ENCODE data around the gene CORO1C.
A peak's percentile ranks its signal among the peaks of the same experiment; 100 is the strongest.

The CORO1C gene

GRCh38 chr12:108724890-108725151 is 6.5 kb downstream of the CORO1C start:
- no peak for DNase-seq (ENCODE audit: low spot score)

- no peak for DNase-seq (ENCODE audit: low spot score)
Measured at GRCh38 chr12:108724054-108724889, 7.0 kb downstream of the CORO1C start.

- peak; percentile 54 for DNase-seq (ENCODE audit: low spot score)
Measured at GRCh38 chr12:108722992-108723766, 8.1 kb downstream of the CORO1C start.

- DNase-seq (ENCODE audit: low spot score), result no peak
Measured at GRCh38 chr12:108722463-108722862, 8.9 kb downstream of the CORO1C start.

- no peak for DNase-seq (ENCODE audit: low spot score)
Measured at GRCh38 chr12:108721824-108722223, 9.5 kb downstream of the CORO1C start.

GRCh38 chr12:108720757-108721514 is 10.4 kb downstream of the CORO1C start:
- DNase-seq (ENCODE audit: low spot score), result peak; percentile 31

GRCh38 chr12:108717243-108717642 is 14.1 kb downstream of the CORO1C start:
- DNase-seq (ENCODE audit: low spot score), result no peak

GRCh38 chr12:108714866-108715265 is 16.5 kb downstream of the CORO1C start:
- DNase-seq (ENCODE audit: low spot score), result no peak

- DNase-seq (ENCODE audit: low spot score), result no peak
Measured at GRCh38 chr12:108713471-108713870, 17.8 kb downstream of the CORO1C start.

GRCh38 chr12:108712925-108713203 is 18.5 kb downstream of the CORO1C start:
- no peak for DNase-seq (ENCODE audit: low spot score)

GRCh38 chr12:108712165-108712924 is 19.0 kb downstream of the CORO1C start:
- no peak for DNase-seq (ENCODE audit: low spot score)

GRCh38 chr12:108711489-108712164 is 19.7 kb downstream of the CORO1C start:
- no peak for DNase-seq (ENCODE audit: low spot score)

GRCh38 chr12:108709697-108710096 is 21.6 kb downstream of the CORO1C start:
- DNase-seq (ENCODE audit: low spot score), result no peak

GRCh38 chr12:108704527-108704926 is 26.8 kb downstream of the CORO1C start:
- no peak for DNase-seq (ENCODE audit: low spot score)

GRCh38 chr12:108702595-108703320 is 28.6 kb downstream of the CORO1C start:
- no peak for DNase-seq (ENCODE audit: low spot score)

- DNase-seq (ENCODE audit: low spot score), result no peak
Measured at GRCh38 chr12:108701779-108702441, 29.4 kb downstream of the CORO1C start.

GRCh38 chr12:108700833-108701541 is 30.3 kb downstream of the CORO1C start:
- no peak for DNase-seq (ENCODE audit: low spot score)

- DNase-seq (ENCODE audit: low spot score), result no peak
Measured at GRCh38 chr12:108699955-108700563, 31.3 kb downstream of the CORO1C start.

GRCh38 chr12:108697905-108698304 is 33.4 kb downstream of the CORO1C start:
- no peak for DNase-seq (ENCODE audit: low spot score)

GRCh38 chr12:108696996-108697290 is 34.4 kb downstream of the CORO1C start:
- no peak for DNase-seq (ENCODE audit: low spot score)
